Right ventricle myocardium inferior (tissue), 1 donor: ENCODE measurements around the gene BLVRA. TPM values are rescaled to one million over a fixed set of nuclear protein-coding genes. Genes with fewer than 3 reads are reported as not detected.
"Not testable (repeated sequence)": the region's sequence is repeated elsewhere in the genome, so short reads cannot be mapped to it uniquely, and the experiment has no call there.

Experiments
- ATAC-seq: fragments of 200-7000 bp; cut with Tn5 transposase; one replicate; pipeline ENCODE4 v1.9.1; 2020; ENCODE audit warnings: mild to moderate bottlenecking, moderate library complexity
- DNase-seq: peaks from one replicate; pipeline ENCODE4 v3.0.0; 2021; ENCODE audit errors: missing footprints
- intact Hi-C: fragments of 100-400 bp; cut with DNase I; formaldehyde crosslinking; loops from one replicate; pipeline ENCODE4 v1.11.0; 2022
- long read RNA-seq: library from polyadenylated mRNA; unstranded; transcript quantifications from one replicate; pipeline ENCODE4 v2.0.0, GENCODE V29; 2021
- total RNA-seq: library from RNA; stranded (reverse); fragmentation: NEBNext Ultra II Directional; extraction: Animal tissue kit (Norgen Biotek cat#: 25700); gene quantifications from one replicate; pipeline ENCODE4 v1.2.1, GENCODE V29; 2021
- donor health status: DM: no; HTN: yes; CAD: no; lungs with severe emphysema.

The BLVRA gene, protein sequence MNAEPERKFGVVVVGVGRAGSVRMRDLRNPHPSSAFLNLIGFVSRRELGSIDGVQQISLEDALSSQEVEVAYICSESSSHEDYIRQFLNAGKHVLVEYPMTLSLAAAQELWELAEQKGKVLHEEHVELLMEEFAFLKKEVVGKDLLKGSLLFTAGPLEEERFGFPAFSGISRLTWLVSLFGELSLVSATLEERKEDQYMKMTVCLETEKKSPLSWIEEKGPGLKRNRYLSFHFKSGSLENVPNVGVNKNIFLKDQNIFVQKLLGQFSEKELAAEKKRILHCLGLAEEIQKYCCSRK
- total RNA-seq = 45.7 TPM
- long read RNA-seq, transcript BLVRA-201 (8 exons, 1,071 nt) = major isoform, 28 of 33 reads
- long read RNA-seq, partial matches to known transcripts = 1 of 33 reads
- long read RNA-seq, other reads (novel, unspliced or antisense) = 1 of 33 reads

DNA sequence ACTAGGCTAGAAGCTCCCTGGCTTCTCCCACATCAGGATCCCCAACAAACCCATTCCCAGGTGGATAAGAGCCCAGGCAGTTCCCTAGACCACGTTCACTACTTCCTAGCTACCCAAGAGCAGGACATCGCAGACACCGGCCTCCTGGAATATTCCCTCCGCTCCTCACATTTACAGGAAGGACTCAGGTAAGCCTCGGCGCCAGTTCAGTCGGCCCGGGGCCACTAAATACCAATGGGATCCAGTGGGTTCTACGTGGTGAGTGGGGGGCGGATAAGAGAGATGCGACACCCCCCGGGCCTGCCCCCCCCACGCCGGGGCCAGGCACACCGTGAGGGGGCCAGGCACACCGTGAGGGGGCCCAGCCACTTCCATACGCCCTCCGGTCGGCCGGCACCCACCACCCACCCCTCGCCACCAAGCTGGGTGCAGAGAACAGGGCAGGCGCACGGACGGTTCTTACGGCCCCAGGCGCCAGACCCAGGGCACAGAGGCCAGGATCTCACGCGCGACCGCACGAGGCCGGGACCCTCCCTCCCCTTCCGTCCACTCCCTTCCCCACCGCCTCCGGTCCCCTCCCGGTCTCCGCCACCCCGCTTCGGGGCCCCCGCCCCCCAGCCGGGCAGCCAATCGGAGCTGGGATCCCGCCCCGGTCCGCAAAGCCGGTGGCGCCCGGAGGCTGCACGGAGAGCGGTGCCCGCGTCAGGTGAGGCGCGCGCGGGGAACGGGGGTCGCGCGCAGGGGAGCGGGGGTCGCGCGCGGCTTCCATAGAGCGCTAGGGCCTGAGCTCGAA is at the start of gene BLVRA:
Gene BLVRA (plus strand): TSS at position 652 of the 793 bp plus-strand sequence. CDS start 12,479 bp downstream, outside the sequence.
- ATAC-seq (peak; percentile 86), DNase-seq (peak; percentile 87)
- intact Hi-C loops = no loop called here

DNA sequence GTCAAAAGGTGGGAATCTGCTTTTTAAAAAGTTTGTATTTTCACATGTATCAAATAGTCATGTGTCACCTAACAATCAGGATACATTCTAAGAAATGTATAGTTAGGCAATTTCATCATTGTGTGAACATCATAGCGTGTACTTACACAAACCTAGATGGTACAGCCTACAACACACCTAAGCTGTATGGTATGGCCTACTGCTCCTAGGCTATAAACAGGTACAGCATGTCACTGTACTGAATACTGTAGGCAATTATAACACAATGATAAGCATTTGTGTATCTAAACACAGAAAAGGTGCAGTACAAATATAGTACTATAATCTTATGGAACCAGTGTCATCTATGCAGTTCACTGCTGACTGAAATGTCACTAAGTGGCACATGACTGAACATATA is 47.0 kb upstream of the BLVRA start:
- ATAC-seq (no peak), DNase-seq (no peak)
- intact Hi-C loops = no loop called here

DNA sequence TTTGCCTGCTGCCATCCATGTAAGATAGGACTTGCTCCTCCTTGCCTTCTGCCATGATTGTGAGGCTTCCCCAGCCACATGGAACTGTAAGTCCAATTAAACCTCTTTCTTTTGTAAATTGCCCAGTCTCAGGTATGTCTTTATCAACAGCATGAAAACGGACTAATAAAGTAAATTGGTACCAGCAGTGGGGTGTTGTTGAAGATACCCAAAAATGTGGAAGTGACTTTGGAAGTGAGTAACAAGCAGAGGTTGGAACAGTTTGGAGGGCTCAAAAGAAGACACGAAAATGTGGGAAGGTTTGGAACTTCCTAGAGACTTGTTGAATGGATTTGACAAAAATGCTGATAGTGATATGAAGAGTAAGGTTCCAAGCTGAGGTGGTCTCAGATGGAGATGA is 42.5 kb upstream of the BLVRA start:
- DNase-seq, ATAC-seq, intact Hi-C loops: not testable (repeated sequence)

DNA sequence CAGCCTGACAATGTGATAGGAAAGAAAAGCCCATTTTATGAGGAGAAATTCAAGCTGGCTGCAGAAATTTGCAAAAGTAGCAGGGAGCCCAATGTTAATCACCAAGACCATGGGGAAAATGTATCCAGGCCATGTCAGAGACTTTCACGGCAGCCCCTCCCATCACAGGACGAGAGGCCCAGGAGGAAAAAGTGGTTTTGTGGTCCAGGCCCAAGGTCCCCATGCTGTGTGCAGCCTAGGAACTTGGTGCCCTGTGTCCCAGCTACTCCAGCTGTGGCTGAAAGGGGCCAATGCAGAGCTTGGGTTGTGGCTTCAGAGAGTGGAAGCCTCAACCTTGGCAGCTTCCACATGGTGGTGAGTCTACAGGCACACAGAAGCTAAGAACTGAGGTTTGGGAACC is 41.9 kb upstream of the BLVRA start:
- no peak for ATAC-seq
- intact Hi-C loops = no loop called here
- DNase-seq = no peak

DNA sequence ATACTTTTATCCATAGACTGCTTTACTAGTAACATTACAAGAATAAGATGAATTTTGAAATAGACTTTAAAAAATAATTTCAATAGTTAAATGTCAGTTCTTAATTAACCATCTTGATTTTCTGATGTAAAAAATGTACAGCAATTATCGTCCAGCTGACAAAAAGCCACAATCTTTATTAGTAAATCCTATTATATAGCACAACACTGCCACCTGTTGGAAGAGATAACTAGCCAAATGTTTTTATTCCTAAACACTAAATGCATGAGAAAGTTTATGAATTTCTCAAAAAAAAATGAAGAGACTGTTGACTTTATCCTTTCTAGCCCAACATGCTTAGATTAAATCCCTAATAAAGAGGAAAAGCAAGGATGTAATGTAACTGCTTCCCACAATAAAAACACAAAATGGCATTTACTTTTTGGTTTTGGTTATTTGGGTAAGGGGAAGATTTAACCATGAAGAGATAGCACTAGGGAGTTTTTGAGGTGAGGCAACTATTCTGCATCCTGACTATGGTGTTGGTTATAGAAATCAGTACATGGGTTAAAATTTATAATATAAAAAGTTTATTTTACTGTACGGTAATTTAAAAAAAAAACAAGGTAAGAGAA is 37.2 kb upstream of the BLVRA start:
- ATAC-seq = no peak
- no peak for DNase-seq
- intact Hi-C loops = loop anchor here (1.0 to 5.0 kb wide), 2 partner anchors 139 to 264 kb away; no protein-coding TSS in a partner anchor

DNA sequence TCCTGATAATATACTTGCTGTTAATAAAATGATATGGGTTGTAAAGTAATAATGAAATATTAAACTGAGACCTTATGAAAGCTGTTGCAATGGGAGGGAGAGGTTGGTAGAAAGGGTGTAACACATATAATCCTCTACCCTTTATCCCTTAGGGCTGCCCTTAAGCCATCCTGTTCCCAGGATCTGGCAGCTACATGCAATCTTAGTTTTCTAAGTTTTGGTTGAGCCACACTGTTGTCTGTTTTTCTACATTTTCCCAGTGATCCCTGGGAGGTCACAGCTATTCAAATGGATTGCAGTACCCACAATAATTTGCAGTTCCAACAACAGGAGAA is 35.5 kb upstream of the BLVRA start:
- no peak for ATAC-seq
- no peak for DNase-seq
- intact Hi-C loops = loop anchor here (5.0 kb wide), 1 partner anchor 266 kb away; no protein-coding TSS in a partner anchor

DNA sequence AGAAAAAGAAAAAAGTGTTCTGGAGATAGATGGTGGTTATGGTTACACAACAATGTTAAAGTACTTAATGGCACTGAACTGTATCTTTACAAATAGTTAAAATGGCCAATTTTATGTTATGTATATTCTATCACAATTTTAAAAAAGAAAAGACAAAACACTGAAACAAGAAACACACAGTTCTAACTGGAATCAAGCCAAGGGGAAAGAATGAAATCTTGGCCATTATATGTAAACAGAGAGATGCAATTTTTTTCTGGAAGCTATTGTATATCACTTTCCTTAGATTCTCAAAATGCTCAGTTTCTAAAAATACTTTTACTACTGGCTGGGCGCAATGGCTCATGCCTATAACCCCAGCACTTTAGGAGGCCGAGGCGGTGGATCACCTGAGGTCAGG is 33.2 kb upstream of the BLVRA start:
- intact Hi-C loops = no loop called here
- DNase-seq = no peak

DNA sequence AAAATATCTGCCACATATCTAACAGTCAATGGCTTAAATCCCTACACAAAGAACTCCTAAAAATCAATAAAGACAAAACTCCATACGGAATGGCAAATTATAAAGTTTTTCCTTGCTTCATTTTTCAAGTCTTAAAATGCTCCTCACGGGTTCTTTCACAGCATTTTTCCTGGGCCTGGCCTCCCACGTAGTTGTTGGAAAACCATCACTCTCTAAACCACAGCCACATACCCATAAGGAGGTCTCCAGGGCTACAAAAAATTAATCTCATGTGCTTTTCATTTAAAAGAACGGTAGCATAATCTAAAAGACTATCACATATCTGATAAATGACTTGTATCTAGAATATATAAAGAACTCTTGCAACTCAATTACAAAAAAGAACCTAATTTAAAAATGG is 32.0 kb upstream of the BLVRA start:
- intact Hi-C loops = no loop called here
- DNase-seq (no peak), ATAC-seq (no peak)

More for the DNA sequence above, 33.2 kb upstream of the BLVRA start:
- no peak for ATAC-seq

DNA sequence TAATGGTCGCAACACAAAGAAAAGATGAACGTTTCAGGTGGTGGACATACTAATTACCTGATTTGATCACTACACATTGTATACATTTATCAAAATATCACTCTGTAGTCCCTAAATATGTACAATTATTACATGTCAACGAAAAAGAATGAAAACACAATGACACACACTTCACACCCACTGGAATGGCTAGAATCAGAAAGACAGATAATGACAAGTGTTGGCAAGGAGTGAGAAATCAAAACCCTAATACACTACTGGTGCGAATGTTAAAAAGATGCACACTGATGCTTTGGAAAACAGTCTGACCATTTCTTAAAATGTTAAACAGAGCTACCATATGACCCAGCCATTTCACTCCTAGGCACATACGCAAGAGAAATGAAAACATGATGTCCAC is 31.5 kb upstream of the BLVRA start:
- ATAC-seq (no peak), DNase-seq (no peak)
- intact Hi-C loops = no loop called here

DNA sequence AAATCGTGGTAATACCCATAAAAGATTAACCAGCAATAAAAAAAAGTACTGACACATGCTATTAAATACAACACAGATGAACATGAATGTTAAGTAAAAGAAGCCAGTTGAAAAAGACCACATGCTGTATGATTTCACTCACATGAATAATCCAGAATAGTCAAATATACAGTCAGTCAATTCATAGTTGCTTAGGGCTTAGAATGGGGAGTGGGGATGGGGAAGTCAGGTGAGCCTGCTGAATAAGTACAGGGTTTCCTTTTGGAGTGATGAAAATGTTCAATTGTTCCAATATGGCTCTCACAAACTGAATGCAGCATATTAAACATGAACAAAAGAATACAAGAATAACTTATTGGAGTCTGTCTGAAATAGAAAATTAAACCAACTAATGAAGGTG is 31.0 kb upstream of the BLVRA start:
- no peak for ATAC-seq
- intact Hi-C loops = no loop called here
- no peak for DNase-seq

DNA sequence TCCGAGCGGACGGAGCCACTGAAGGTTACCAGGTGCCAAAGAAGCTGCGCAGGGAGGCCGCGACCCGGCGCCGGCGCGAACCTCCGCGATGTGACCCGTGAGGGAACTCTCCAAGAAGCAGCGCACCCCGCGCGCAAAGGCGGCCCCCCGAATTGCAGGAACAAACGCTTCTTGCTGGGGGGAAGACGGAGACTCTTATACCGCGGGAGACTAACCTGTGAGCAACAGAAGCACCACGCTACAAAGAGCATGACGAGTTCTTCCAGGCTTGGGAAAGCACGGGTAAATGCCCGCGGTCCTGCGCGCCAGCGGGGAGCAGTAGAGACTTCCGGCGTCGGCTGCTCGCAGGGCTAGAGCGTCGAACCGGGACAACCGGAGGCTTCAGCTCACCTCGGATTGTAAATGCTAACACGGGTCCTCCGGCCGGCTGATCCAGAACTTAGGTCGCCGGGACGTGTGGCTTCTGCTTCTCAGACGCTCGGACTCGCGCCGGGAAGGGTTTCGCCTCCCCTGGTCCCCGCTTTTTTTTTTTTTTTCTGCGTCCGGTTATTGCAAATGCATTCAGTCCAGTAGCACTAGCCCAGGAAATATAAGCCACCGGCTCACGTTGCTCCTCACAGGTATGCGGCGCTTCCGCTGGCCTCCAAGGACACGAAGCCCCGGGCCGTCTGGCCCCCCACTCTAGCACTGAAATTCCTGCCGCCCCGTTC is 29.1 kb upstream of the BLVRA start, which contains the start of gene COA1:
Gene COA1 (minus strand): TSS at position 310 of the 710 bp plus-strand sequence. CDS start 80,909 bp downstream, outside the sequence.
- intact Hi-C loops = loop anchor here (2.0 kb wide), 1 partner anchor 147 kb away; the partner anchor contains the start of gene STK17A
- ATAC-seq = peak; percentile 99
- DNase-seq = peak; percentile 92

DNA sequence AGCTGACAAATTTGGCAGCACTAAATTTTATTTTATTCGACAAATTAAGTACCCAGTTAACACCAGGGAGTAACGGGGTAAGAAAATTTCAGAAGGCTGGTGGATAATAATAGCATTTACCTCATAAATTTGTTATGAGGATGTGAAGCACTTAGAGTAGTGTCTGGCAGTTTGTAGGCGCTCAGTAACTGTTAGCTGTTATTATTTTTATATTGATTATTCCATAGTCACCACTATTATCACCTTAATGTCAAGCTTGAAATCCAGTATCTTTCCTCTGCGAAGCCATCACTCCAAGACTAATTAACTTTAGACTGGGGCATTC is 28.6 kb upstream of the BLVRA start:
- peak; percentile 44 for ATAC-seq
- no peak for DNase-seq
- intact Hi-C loops = loop anchor here (2.0 kb wide), 1 partner anchor 147 kb away; the partner anchor contains the start of gene STK17A

DNA sequence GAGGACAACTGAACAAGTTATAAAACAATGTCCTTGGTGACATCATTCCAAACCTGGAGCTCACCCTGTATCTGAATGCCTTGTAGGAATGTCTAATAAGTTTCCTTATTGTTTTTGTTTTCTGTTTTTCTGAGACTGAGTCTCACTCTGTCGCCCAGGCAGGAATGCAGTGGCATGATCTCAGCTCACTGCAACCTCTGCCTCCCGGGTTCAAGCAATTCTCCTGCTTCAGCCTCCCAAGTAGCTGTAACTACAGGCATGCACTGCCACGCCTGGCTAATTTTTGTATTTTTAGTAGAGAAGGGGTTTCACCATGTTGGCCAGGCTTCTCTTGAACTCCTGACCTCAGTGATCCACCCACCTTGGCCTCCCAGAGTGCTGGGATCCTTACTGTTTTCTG is 27.0 kb upstream of the BLVRA start:
- DNase-seq, intact Hi-C loops, ATAC-seq: not testable (repeated sequence)

DNA sequence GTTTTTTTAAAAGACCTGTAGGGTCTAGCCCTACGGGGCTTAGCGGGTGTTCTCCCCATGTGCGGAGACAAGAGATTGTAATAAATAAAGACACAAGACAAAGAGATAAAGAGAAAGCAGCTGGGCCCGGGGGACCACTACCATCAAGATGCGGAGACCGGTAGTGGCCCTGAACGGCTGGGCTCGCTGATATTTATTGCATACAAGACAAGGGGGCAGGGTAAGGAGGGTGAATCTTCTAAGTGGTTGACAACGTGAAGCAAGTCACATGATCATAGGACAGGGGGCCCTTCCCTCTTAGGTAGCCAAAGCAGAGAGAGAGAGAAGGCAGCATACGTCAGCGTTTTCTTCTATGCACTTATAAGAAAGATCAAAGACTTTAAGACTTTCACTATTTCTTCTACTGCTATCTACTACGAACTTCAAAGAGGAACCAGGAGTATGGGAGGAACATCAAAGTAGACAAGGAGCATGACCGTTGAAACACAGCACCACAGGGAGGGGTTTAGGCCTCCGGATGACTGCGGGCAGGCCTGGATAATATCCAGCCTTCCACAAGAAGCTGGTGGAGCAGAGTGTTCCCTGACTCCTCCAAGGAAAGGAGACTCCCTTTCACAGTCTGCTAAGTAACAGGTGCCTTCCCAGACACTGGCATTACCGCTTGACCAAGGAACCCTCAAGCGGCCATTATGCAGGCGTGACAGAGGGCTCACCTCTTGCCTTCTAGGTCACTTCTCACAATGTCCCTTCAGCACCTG is 23.7 kb upstream of the BLVRA start:
- DNase-seq, ATAC-seq, intact Hi-C loops: not testable (repeated sequence)

DNA sequence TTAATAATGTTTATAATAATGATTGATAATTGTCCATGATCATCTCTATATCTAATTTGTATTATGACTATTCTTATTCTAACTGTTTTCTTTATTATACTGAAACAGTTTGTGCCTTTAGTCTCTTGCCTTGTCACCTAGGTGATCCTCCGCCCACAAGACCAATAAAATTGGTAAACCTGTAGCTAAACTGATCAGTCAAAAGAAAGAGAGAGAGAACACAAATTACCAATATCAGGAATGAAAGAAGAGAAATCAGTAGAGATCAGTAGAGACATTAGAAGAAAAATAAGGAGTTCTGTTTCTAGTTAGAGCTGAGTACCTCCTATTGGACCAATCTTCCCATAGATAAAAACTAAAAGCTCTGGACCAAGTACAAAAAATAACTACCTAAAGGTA is 23.1 kb upstream of the BLVRA start:
- intact Hi-C loops = no loop called here
- DNase-seq = no peak
- ATAC-seq = no peak

DNA sequence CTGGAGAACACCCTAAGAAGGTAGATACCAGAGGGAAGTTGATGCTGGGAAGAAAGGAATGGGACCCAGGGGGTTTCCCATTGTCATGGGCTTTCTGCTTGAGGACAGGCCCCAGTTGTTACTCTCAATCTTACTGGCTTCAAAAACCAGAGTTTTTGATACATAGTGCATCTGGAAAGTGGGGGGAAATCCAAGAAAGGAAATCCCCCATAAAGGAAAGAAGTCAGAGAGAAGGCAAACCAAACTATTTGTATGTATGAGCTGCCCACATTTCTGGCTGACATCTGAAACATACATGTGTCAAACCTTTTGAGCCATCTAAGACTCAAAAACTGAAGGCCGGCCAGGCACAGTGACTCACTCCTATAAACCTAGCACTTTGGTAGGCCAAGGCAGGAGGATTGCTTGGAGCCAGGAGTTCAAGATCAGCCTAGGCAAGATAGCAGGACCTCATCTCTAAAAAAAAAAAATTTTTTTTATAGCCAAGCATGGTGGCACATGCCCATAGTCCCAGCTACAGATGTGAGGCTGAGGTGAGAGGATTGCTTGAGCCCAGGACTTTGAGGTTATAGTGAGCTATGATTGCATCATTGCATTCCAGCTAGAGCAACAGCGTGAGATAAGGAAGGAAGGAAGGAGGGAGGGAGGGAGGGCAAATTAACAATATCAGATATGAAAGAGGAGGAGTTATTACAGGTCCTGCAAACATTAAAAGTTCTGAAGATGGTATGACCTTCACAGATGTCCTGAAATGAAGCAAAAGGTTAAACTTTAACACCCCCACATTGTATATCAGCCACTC is 22.5 kb upstream of the BLVRA start:
- ATAC-seq (no peak), DNase-seq (no peak)
- intact Hi-C loops = no loop called here

DNA sequence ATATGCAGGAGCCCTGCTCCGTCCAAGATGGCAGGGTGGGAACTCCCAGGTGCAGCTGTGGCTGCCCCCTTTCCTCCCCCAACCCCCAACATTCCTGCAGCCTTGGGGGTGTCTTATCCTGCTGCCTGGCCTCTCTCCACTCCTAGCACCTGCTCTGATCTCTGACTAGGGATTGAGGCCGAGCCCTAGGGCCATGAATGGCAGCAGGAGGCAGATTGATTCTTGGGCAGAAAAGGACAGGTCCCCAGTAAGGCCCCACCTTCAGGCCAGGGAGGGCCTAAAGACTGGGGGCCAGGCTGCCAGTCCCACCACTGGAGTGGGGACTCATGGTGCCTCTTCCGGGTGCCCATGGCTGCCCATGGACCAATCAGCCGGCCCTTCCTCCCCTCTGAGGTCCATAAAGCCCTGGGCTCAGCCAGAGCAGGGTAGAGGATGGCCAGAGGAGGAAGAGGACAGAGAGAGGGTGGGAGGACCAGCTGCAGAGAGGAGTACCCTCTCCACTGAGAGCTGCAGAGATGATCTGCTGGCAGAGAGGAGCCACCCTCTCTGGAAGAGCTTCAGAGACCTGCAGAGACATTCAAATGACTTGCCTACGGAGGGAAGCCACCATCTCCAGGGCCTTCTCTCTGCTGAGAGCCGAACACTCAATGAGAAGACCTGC is 20.9 kb upstream of the BLVRA start:
- intact Hi-C loops = no loop called here
- ATAC-seq (no peak), DNase-seq (no peak)
